Gastroesophageal sphincter (tissue), 4 donors: Measurements from ENCODE around the gene OST4. TPM values are rescaled to one million over a fixed set of nuclear protein-coding genes. Genes with fewer than 3 reads are reported as not detected.
A peak's percentile ranks its signal among the peaks of the same experiment; 100 is the strongest.

ENCODE experiments used
- ATAC-seq: fragments of 150-250 bp; one replicate; pipeline ENCODE4 v1.9.1; 2016; ENCODE audit warnings: mild to moderate bottlenecking, moderate library complexity
- H3K27ac ChIP-seq, 4 donors: fragments of 200-600 bp; sonication (generic) in 3 of 4; 1 replicate in 3 of 4; 2 replicates in 1 of 4; pipeline ENCODE4 v1.5.1; 2016 to 2019
- H3K27me3 ChIP-seq: fragments of 200-600 bp; sonication (generic); one replicate; pipeline ENCODE4 v1.5.1; 2019
- H3K36me3 ChIP-seq, 2 donors: fragments of 200-600 bp; sonication (generic); one replicate each; pipeline ENCODE4 v1.5.1; 2019; ENCODE audit warnings: control low read depth in 1 of 2
- H3K4me1 ChIP-seq, 3 donors: fragments of 200-600 bp; sonication (generic); 1 replicate in 2 of 3; 2 replicates in 1 of 3; pipeline ENCODE4 v1.5.1; 2016 to 2019; ENCODE audit warnings: control low read depth in 2 of 3
- H3K4me3 ChIP-seq, 2 donors: fragments of 200-600 bp; sonication (generic); one replicate each; pipeline ENCODE4 v1.5.1; 2019; ENCODE audit warnings: mild to moderate bottlenecking in 1 of 2, moderate library complexity in 1 of 2
- H3K9me3 ChIP-seq, 3 donors: fragments of 200-600 bp; sonication (generic); one replicate each; pipeline ENCODE4 v1.5.1; 2017 to 2019; ENCODE audit warnings: control low read depth in 2 of 3
- EP300 ChIP-seq: sonication (generic); formaldehyde crosslinking; IDR thresholded peaks from one replicate; pipeline ENCODE4 v1.6.1; 2017; ENCODE audit warnings: antibody characterized with exemption, mild to moderate bottlenecking
- POLR2A ChIP-seq, 2 donors: fragments of 450-650 bp; IDR thresholded peaks; one replicate each; pipeline ENCODE4 v1.6.1; 2017; ENCODE audit warnings: antibody characterized with exemption in 2 of 2, mild to moderate bottlenecking in 2 of 2, moderate library complexity in 1 of 2
- POLR2AphosphoS5 ChIP-seq: sonication (generic); formaldehyde crosslinking; IDR thresholded peaks from one replicate; pipeline ENCODE4 v1.6.1; 2017; ENCODE audit warnings: antibody characterized with exemption
- WGBS, 2 donors: methylation state at CpG; one replicate each; pipeline ENCODE4 v1.1.5; 2018; ENCODE audit warnings: low coverage in 1 of 2; 5-methylcytosine and 5-hydroxymethylcytosine counted together
- total RNA-seq, 4 donors: library from RNA; depleted of rRNA; stranded (reverse); fragments of >200 nt; gene quantifications; one replicate each; pipeline ENCODE4 v1.1.0, GENCODE V29; 2016
- TF ChIP-seq, protein P1 (sequence below), 4 experiments: fragments of 200-600 bp in 2 of 4; fragments of 450-650 bp in 2 of 4; sonication (generic) in 1 of 4; IDR thresholded peaks; one replicate each; pipeline ENCODE4 v1.5.1; 2017 to 2019; ENCODE audit warnings: antibody characterized with exemption in 4 of 4, mild to moderate bottlenecking in 2 of 4, moderate library complexity in 2 of 4

Gene OST4
- total RNA-seq, 4 donors from 2014 or later = 201 to 353 (median 221) TPM

DNA sequence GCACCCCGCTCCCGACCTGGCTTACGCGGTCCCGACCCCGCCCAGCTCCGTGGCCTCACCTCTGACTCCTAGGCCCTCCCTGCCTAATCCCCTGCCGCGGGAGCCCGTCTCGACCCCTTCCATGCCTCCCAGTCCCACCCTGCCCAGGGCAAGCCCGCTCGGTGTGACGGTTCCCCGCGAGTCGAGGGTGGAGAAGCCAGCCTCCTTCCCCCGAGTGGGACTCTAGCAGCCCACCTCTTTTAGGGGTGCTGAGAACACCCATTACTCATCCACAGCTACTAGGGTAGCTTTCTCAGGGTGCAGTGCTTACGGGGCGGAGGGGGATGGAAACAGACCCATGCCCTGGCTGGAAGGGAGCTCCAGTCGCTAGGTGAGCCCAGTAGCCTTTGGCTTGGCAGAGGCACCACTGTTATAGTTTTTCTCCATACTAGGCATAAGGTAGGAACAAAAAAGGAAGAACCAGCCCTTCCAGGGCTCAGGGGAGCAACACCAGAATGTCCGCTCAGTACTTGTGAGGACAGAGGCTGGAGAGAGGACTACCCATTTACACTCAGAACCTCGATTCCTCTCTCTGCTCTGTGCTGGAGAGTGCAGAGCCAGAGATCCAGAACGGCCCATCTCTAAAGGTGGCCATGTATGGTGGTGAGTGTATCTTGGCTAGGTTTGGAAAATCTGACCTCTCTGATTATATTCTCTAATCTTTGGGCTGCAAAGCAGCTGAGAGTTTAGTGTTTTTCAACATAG lies 19.4 kb downstream of the OST4 start:
- Histone ChIP-seq H3K4me1 (peaks cover 0 to 30% (median 15%) of the 10 kb centered on the region in 3 donors), H3K27me3 (no peaks in the 10 kb centered on the region), H3K9me3 (no peaks in the 10 kb centered on the region), H3K36me3 (peaks cover 0 to 43% of the 10 kb centered on the region in 2 donors), H3K4me3 (peak overlapping the region; percentile 89 to 99), H3K27ac (peak overlapping the region; percentile 85 to 98 (median 96))
- ATAC-seq = peak; percentile 0
- no peak for TF ChIP-seq POLR2AphosphoS5
- TF ChIP-seq POLR2A (IDR thresholded peaks at IDR 0.05) = no peak
- no peak for TF ChIP-seq EP300
- TF ChIP-seq, protein P1, sequence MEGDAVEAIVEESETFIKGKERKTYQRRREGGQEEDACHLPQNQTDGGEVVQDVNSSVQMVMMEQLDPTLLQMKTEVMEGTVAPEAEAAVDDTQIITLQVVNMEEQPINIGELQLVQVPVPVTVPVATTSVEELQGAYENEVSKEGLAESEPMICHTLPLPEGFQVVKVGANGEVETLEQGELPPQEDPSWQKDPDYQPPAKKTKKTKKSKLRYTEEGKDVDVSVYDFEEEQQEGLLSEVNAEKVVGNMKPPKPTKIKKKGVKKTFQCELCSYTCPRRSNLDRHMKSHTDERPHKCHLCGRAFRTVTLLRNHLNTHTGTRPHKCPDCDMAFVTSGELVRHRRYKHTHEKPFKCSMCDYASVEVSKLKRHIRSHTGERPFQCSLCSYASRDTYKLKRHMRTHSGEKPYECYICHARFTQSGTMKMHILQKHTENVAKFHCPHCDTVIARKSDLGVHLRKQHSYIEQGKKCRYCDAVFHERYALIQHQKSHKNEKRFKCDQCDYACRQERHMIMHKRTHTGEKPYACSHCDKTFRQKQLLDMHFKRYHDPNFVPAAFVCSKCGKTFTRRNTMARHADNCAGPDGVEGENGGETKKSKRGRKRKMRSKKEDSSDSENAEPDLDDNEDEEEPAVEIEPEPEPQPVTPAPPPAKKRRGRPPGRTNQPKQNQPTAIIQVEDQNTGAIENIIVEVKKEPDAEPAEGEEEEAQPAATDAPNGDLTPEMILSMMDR (IDR thresholded peaks at IDR 0.05) = no peak
- 6 to 8% methylated on average over 2 to 3 of the region's 24 CpGs for WGBS, 2 donors

DNA sequence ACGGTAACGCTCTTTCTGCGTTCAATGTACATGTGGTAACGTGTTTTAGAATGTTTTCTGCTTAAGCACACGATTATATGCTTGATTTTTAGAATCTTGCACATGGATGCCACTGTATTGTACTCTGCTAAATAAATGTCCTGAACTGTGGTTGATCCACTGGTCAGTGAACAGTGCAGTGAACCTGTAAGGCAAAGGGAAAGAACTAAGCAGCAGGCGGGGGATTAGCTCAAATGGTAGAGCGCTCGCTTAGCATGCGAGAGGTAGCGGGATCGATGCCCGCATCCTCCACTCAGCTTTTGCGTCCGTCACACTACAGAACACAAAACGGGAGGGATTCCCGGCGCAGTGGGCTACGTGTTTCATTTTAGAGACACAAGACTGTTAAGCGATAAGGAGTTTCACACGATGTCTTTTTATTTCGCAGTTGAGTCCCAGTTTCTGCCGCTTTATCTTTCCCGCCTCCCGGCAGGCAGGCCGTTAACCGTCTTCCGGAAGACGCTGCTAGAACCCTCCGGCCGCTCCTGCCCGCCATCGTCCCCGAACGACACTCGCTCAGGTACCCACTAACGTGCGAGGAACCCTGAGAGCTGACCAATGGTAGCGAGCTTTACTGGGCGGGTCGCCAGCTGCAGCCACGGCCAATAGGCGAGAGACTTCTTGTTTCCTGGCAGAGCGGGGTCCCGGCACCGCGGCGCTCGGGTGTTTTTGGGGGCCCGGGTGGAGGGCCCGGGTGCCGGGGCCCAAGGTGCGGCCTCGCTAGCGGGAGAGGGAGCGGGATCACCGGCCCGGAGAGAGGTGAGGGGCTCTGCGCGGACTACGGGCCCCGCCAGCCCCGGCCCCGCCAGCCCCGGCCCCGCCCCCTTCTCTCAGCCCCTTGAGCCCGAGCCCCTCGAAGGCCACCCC lies 20.2 kb downstream of the OST4 start, which contains the start of gene AGBL5:
Gene AGBL5, plus strand, starts transcription at position 673 of the 906 bp plus-strand sequence. CDS start 1,291 bp downstream, outside the sequence.
- peak; percentile 91 for ATAC-seq
- 0% methylated on average over 32 of the region's 67 CpGs; no CpG with 5 or more reads in 1 of the 2 donors for WGBS, 2 donors
- peaks cover 0 to 35% of the 10 kb centered on the region in 2 donors for H3K36me3 ChIP-seq
- peak within 1 kb of the TSS; percentile 89 to 99 for H3K4me3 ChIP-seq
- peak within 1 kb of the TSS; percentile 85 to 98 (median 96) for H3K27ac ChIP-seq
- H3K4me1 ChIP-seq = peaks cover 0 to 30% (median 15%) of the 10 kb centered on the region in 3 donors
- H3K9me3 ChIP-seq = no peaks in the 10 kb centered on the region
- no peaks in the 10 kb centered on the region for H3K27me3 ChIP-seq
- TF ChIP-seq, protein P1 (IDR thresholded peaks at IDR 0.05) = no peak
- TF ChIP-seq POLR2A (IDR thresholded peaks at IDR 0.05) (peak; percentile 39 to 58), EP300 (no peak), POLR2AphosphoS5 (peak; percentile 55)

DNA sequence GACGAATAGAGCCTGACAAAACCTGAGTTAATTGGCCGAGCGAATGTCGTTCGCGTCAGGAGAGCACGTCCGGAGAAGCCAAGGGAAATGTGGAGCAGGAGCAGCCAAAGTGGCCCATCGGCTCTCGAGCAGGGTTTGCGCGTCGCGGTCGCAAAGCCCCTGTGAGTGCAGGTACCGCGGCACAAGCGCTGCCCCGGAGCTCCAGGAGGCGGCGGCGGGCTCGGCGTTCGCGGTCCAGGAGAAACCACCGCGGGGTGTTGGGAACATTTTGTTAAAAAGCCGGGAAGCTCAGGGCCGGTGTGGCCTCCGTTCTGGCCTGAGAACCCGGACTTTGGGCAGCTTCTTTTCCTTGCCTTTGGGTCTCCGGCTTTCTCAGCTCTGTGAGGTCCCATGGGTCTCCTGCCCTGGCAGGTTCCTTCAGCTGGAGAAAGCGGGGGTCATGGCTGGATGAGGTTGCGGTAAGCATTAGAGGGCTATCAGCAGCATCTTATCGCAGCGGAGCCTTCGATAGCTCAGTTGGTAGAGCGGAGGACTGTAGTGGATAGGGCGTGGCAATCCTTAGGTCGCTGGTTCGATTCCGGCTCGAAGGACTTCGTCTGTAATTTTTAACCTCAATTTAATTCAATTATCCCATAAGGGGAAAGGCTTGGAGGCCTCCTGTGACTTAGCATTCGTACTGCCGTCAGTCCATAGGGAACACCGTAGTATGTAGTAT lies 21.0 kb downstream of the OST4 start:
- peak overlapping the region; percentile 89 to 99 for H3K4me3 ChIP-seq
- TF ChIP-seq POLR2AphosphoS5 (peak; percentile 44), EP300 (no peak), POLR2A (IDR thresholded peaks at IDR 0.05) (peak in 1 of 2 donors; percentile 22)
- TF ChIP-seq, protein P1 (IDR thresholded peaks at IDR 0.05) = peak; percentile 37 to 84 (median 70)
- H3K36me3 ChIP-seq = peaks cover 0 to 27% of the 10 kb centered on the region in 2 donors
- no peaks in the 10 kb centered on the region for H3K9me3 ChIP-seq
- H3K27me3 ChIP-seq = no peaks in the 10 kb centered on the region
- ATAC-seq = peak; percentile 83
- 0% methylated on average over 10 of the region's 48 CpGs for WGBS, 2 donors
- peak overlapping the region; percentile 85 to 98 (median 96) for H3K27ac ChIP-seq
- H3K4me1 ChIP-seq = peaks cover 0 to 30% (median 15%) of the 10 kb centered on the region in 3 donors

DNA sequence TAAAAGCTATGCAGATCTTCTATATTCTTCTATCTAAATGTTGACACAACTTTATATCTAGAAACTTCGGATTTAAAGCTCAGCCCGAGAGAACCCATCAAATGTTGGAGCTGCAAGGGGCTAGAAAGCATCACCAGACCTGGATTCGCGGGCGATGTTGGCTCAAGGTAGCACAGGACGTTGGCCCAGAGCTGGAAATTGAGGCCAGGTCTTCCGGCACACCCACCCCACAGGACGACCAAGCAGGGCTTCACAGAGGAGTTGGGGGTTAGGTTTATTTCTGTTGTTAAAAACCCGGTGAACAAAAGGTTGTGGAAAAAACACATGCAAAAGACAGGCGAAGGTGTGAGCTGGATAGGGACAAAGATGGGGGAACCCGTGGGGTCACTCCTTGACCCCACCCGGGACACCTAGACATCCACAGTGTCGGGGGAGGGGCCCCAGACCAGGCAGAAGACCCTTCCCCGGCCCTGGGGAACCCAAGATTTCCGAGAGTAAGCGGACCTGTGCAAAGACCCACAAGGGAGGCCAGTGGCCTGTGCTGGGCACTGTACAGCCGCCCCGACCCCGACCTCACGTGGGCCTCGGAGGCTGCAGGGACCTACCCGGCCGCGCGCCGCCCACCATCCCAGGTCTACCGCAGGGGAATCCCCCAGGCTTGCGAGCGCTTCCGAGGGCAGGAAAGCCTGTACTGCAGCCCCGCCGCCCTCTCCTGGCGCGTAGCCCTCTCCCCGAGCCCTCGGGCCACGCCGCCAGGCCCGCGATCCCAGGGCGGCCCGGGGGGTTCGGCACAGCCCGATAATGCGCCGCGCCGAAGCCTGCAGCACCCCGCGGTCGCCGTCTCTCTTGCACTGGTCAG lies 21.8 kb downstream of the OST4 start:
- H3K27ac ChIP-seq = peak overlapping the region; percentile 85 to 98 (median 96)
- peak; percentile 3 for ATAC-seq
- H3K36me3 ChIP-seq = peaks cover 0 to 19% of the 10 kb centered on the region in 2 donors
- TF ChIP-seq, protein P1 (IDR thresholded peaks at IDR 0.05) = no peak
- no peak for TF ChIP-seq EP300
- no peak for TF ChIP-seq POLR2A (IDR thresholded peaks at IDR 0.05)
- no peak for TF ChIP-seq POLR2AphosphoS5
- WGBS, 2 donors = 20 to 31% methylated on average over 12 to 13 of the region's 52 CpGs
- no peaks in the 10 kb centered on the region for H3K9me3 ChIP-seq
- H3K4me3 ChIP-seq = peak overlapping the region; percentile 89 to 99
- H3K4me1 ChIP-seq = peaks cover 0 to 30% (median 15%) of the 10 kb centered on the region in 3 donors
- H3K27me3 ChIP-seq = no peaks in the 10 kb centered on the region
